ENCODE measurements around the gene TGM2.
A peak's percentile ranks its signal among the peaks of the same experiment; 100 is the strongest.

The TGM2 gene

GRCh38 chr20:38165089-38165965 is at the start of gene TGM2:
Gene TGM2 (minus strand): TSS chr20:38165270. CDS start chr20:38165198, 72 bp downstream.
- DNase-seq, result peak; percentile 45

- DNase-seq, result no peak
Observed at GRCh38 chr20:38214256-38215193, 49.5 kb upstream of the TGM2 start.

GRCh38 chr20:38213607-38213940 is 48.5 kb upstream of the TGM2 start:
- no peak for DNase-seq

- no peak for DNase-seq
Observed at GRCh38 chr20:38212806-38213606, 47.9 kb upstream of the TGM2 start.

GRCh38 chr20:38211200-38212097 is 46.4 kb upstream of the TGM2 start:
- DNase-seq, result no peak

- DNase-seq, result no peak
Observed at GRCh38 chr20:38210741-38211140, 45.7 kb upstream of the TGM2 start.

- no peak for DNase-seq
Observed at GRCh38 chr20:38209736-38210405, 44.8 kb upstream of the TGM2 start.

GRCh38 chr20:38209054-38209675 is 44.1 kb upstream of the TGM2 start:
- no peak for DNase-seq

- no peak for DNase-seq
Observed at GRCh38 chr20:38208523-38208922, 43.5 kb upstream of the TGM2 start.

- DNase-seq, result no peak
Observed at GRCh38 chr20:38208088-38208487, 43.0 kb upstream of the TGM2 start.

- no peak for DNase-seq
Observed at GRCh38 chr20:38207621-38208020, 42.6 kb upstream of the TGM2 start.

GRCh38 chr20:38205001-38205400 is 39.9 kb upstream of the TGM2 start:
- DNase-seq, result no peak

- DNase-seq, result no peak
Observed at GRCh38 chr20:38203981-38204357, 38.9 kb upstream of the TGM2 start.

- DNase-seq, result no peak
Observed at GRCh38 chr20:38203337-38203980, 38.4 kb upstream of the TGM2 start.

GRCh38 chr20:38202982-38203293 is 37.9 kb upstream of the TGM2 start:
- no peak for DNase-seq

- no peak for DNase-seq
Observed at GRCh38 chr20:38202153-38202981, 37.3 kb upstream of the TGM2 start.

- DNase-seq, result no peak
Observed at GRCh38 chr20:38201356-38201755, 36.3 kb upstream of the TGM2 start.

- DNase-seq, result no peak
Observed at GRCh38 chr20:38200646-38201045, 35.6 kb upstream of the TGM2 start.

Measured in CD4-positive, alpha-beta T cell treated with Interleukin-12 subunit alpha and Interleukin-12 subunit beta, for 1 hour (primary cell).